ENCODE data around the gene MCM8. TPM values are rescaled to one million over a fixed set of nuclear protein-coding genes. Genes with fewer than 3 reads are reported as not detected.
"Not testable (repeated sequence)": the region's sequence is repeated elsewhere in the genome, so short reads cannot be mapped to it uniquely, and the experiment has no call there.

Gene MCM8
- total and polyA plus RNA-seq, 5 experiments from 2014 or later: 0.55 to 7.4 (median 2.5) TPM

DNA sequence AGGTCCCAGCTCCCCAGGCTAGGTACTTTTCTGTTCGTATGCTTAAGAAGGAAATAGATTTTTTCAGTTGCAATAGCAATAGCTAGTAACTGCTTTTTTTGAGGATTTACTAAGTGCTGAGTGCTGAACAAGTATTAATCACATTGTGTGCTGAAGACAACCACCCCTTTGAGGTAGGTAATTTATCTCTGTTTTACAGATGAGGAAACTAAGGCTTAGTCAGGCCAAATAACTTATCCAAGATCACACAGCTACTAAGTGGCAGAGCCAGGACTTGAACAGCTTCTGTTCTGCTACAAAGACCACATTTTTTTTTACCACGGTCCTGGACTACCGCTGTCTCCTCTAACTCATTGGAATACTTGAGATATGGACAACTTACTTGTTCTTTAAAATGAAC, 63.6 kb downstream of the MCM8 start:
- POLR2A ChIA-PET: no interaction called here
- DNase-seq (no peak), ATAC-seq (no peak)
- H3K4me1 Mint-ChIP-seq: peaks cover 23 to 63% (median 43%) of the 10 kb centered on the region in 4 donors
- H3K9me3 Mint-ChIP-seq: no peaks in the 10 kb centered on the region
- H3K36me3 Mint-ChIP-seq: peaks cover 9 to 88% (median 19%) of the 10 kb centered on the region in 3 donors
- no peaks in the 10 kb centered on the region for H3K27me3 Mint-ChIP-seq
- peak overlapping the region in 6 of 10 donors; percentile 8 to 78 (median 68) for H3K27ac Mint-ChIP-seq
- H3K4me3 Mint-ChIP-seq: no peak overlapping the region

DNA sequence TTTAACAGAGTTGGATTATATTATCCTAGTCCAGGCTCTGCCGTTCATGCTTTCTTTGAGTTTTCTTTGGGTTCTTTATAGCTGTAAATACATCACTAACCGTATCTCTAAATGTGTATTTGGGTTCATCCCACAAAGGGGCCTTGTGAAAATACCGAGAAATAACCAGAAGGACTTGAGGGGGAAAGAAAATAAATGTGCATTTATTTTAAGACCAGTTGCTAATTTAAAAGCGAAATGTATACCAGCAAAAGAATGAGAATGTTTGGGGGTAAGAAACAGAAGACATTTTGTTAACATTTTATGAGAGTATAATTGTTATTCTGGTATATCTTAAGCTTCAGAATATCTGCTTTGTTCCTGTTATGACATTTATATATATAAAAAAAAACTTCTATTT, 64.5 kb downstream of the MCM8 start:
- H3K27ac Mint-ChIP-seq: peak overlapping the region in 2 of 10 donors; percentile 27 to 43
- H3K4me1 Mint-ChIP-seq: peaks cover 26 to 61% (median 41%) of the 10 kb centered on the region in 4 donors
- no peaks in the 10 kb centered on the region for H3K9me3 Mint-ChIP-seq
- POLR2A ChIA-PET: no interaction called here
- H3K27me3 Mint-ChIP-seq: no peaks in the 10 kb centered on the region
- H3K4me3 Mint-ChIP-seq: no peak overlapping the region
- DNase-seq: no peak
- H3K36me3 Mint-ChIP-seq: peaks cover 9 to 90% (median 17%) of the 10 kb centered on the region in 3 donors
- ATAC-seq: no peak

DNA sequence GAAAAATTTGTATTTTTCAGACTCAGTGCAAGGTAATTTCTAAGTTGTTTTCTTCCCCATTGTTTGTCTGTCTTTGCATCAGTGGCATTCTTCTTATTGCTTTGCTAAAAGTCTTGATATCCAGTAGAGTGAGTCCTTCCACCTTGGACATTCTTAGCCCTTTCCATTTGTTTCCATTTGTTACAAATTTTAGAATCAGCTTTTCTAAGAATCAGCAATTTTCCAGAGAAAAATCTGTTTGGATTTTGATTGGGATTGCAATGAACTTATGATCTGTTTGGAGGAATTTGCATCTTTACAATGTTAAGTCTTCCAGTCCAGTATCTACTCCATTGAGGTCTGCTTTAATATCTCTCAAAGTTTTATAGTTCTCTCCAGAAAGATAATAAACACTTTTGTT, 67.0 kb downstream of the MCM8 start:
- DNase-seq (no peak), ATAC-seq (no peak)
- H3K4me3 Mint-ChIP-seq: no peak overlapping the region
- H3K27ac Mint-ChIP-seq: peak overlapping the region in 3 of 10 donors; percentile 52 to 57 (median 52)
- H3K9me3 Mint-ChIP-seq: no peaks in the 10 kb centered on the region
- no peaks in the 10 kb centered on the region for H3K27me3 Mint-ChIP-seq
- peaks cover 22 to 53% (median 39%) of the 10 kb centered on the region in 4 donors for H3K4me1 Mint-ChIP-seq
- peaks cover 3 to 84% (median 11%) of the 10 kb centered on the region in 3 donors for H3K36me3 Mint-ChIP-seq
- POLR2A ChIA-PET: no interaction called here

DNA sequence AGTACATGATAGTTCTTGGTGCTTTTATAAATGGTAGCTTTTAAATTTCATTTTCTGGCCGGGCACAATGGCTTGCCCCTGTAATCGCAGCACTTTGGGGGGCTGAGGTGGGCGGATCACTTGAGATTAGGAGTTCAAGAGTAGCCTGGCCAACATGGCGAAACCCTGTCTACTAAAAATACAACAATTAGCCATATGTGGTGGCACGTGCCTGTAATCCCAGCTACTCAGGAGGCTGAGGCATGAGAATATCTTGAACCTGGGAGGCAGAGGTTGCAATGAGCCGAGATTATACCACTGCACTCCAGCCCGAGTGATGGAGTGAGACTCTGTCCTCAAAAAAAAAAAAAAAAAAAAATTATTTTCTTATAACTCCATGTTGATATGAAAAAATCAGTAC, 67.4 kb downstream of the MCM8 start:
- peaks cover 4 to 84% (median 13%) of the 10 kb centered on the region in 3 donors for H3K36me3 Mint-ChIP-seq
- DNase-seq (no peak), ATAC-seq (no peak)
- H3K4me1 Mint-ChIP-seq: peaks cover 22 to 53% (median 37%) of the 10 kb centered on the region in 4 donors
- POLR2A ChIA-PET: no interaction called here
- no peaks in the 10 kb centered on the region for H3K27me3 Mint-ChIP-seq
- peak overlapping the region in 3 of 10 donors; percentile 52 to 57 (median 52) for H3K27ac Mint-ChIP-seq
- no peak overlapping the region for H3K4me3 Mint-ChIP-seq
- no peaks in the 10 kb centered on the region for H3K9me3 Mint-ChIP-seq

DNA sequence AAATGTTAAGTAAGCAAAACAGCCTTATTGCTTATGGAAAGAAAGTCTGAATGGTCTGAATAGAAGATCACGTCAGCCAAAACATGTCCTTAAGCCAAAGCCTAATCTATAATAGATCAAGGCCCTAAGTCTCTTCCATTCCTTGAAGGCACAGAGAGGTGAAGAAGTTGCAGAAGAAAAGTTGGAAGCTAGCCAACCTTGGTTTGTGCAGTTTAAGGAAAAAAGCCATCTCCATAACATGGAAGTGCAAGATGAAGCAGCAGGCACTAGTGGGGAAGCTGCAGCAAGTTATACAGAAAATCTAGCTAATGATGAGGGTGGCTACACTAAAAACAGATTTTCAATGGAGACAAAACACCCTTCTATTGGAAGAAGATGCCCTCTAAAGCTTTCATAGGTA, 74.3 kb downstream of the MCM8 start:
- POLR2A ChIA-PET: no interaction called here
- no peak for ATAC-seq
- peaks cover 28 to 66% (median 38%) of the 10 kb centered on the region in 3 donors for H3K36me3 Mint-ChIP-seq
- H3K4me1 Mint-ChIP-seq: peaks cover 18 to 49% (median 36%) of the 10 kb centered on the region in 4 donors
- peaks cover 0 to 7% (median 0%) of the 10 kb centered on the region in 9 donors for H3K9me3 Mint-ChIP-seq
- no peak overlapping the region for H3K27ac Mint-ChIP-seq
- H3K4me3 Mint-ChIP-seq: no peak overlapping the region
- no peaks in the 10 kb centered on the region for H3K27me3 Mint-ChIP-seq
- DNase-seq: no peak

DNA sequence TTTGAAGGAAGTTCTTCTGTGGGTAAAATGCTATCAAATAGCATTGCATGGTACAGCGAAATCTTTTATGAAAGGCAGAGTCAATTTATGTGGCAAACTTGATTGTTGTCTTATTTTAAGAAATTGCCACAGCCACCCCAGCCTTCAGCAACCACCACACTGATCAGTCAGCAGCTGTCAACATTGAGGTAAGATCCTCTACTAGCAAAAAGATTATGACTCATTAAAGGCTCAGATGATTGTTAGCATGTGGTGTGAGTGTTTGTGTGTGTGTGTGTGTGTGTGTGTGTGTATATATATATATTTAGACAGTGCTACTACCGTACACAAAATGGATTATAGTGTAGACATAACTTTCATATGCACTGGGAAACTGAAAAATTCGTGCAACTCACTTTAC, 75.6 kb downstream of the MCM8 start:
- ATAC-seq (peak; percentile 30 to 63), DNase-seq (peak in 3 of 10 donors; percentile 4 to 62 (median 42))
- Mint-ChIP-seq H3K4me1 (peaks cover 21 to 50% (median 44%) of the 10 kb centered on the region in 4 donors), H3K36me3 (peaks cover 28 to 57% (median 38%) of the 10 kb centered on the region in 3 donors), H3K9me3 (peaks cover 0 to 7% (median 0%) of the 10 kb centered on the region in 9 donors), H3K4me3 (peak overlapping the region in 3 of 10 donors; percentile 13 to 34 (median 34)), H3K27me3 (no peaks in the 10 kb centered on the region), H3K27ac (peak overlapping the region in 6 of 10 donors; percentile 1 to 69 (median 4))
- POLR2A ChIA-PET: interaction anchor here (1.3 kb wide), 1 partner anchor 14 kb away, joined by 3 read pairs; no protein-coding TSS in a partner anchor

DNA sequence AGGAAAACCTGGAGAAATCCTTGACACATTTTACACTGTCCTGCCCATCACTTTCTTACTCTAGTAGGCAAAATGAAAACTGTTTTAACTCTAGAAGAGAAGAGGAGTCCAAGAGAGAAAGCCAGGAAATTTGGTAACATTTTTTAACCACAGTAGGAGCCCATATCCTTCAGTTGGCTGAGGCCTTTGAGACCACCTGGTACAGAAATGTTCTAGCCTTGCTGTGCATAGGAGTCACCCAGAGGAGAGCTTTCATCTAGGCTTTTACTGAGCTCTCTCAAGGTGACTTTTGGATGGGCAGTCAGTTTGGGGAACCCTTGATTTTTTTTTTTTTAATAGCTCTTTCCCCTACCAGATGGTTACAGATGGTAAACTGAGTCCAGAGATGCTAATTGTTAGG, 78.4 kb downstream of the MCM8 start:
- Mint-ChIP-seq H3K4me3 (peak overlapping the region in 1 of 10 donors; percentile 45), H3K27me3 (no peaks in the 10 kb centered on the region), H3K9me3 (peaks cover 0 to 7% (median 0%) of the 10 kb centered on the region in 9 donors), H3K4me1 (peaks cover 19 to 57% (median 45%) of the 10 kb centered on the region in 4 donors), H3K36me3 (peaks cover 18 to 51% (median 29%) of the 10 kb centered on the region in 3 donors), H3K27ac (peak overlapping the region in 1 of 10 donors; percentile 34)
- DNase-seq (no peak), ATAC-seq (no peak)
- POLR2A ChIA-PET: interaction anchor here (0.7 kb wide), 1 partner anchor 15 kb away, joined by 7 read pairs; no protein-coding TSS in a partner anchor

DNA sequence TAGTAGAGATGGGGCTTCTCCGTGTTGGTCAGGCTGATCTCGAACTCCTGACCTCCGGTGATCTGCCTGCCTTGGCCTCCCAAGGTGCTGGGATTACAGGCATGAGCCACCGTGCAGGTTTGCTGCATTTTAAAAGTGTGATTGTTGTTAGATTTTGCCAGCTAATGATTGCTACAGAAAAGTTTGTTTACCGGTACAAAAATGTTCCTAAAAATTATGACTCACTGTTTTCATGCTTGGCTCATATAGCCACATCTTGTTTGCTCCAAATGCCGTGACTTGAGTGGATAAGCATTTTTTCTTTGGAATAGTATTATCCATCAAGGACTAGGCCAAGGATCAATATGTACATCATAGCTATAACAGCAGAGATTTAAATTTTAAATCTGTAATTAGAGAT, 79.1 kb downstream of the MCM8 start:
- ATAC-seq (no peak), DNase-seq (no peak)
- POLR2A ChIA-PET: no interaction called here
- H3K27me3 Mint-ChIP-seq: no peaks in the 10 kb centered on the region
- peaks cover 17 to 51% (median 23%) of the 10 kb centered on the region in 3 donors for H3K36me3 Mint-ChIP-seq
- H3K27ac Mint-ChIP-seq: peak overlapping the region in 2 of 10 donors; percentile 19 to 20
- H3K9me3 Mint-ChIP-seq: peaks cover 0 to 4% (median 0%) of the 10 kb centered on the region in 9 donors
- H3K4me1 Mint-ChIP-seq: peaks cover 20 to 63% (median 45%) of the 10 kb centered on the region in 4 donors
- H3K4me3 Mint-ChIP-seq: no peak overlapping the region

DNA sequence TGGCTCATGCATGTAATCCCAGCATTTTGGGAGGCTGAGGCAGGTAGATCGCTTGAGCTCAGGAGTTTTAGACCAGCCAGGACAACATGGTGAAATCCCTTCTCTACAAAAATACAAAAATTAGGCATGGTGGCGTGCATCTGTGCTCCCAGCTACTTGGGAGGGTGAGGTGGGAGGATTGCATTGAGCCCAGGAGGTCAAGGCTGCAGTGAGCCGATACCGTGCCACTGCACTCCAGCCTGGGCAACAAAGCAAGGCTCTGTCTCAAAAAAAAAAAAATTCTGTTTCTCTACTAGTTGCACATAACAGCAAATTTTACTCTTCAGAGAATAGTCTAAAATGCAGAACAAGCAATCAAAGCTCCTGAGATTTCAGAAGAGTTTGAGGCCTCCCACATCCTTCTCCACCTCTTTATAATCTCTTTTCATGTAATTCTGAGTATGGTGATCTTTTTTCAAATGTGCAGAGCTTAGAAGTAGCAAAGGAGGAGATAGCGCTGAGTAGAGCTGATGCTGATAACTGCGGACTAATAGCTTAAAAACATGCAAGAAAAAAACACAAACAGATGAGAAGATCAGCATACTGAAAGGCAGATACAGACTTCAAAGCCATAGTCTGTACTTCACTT, 80.1 kb downstream of the MCM8 start:
- H3K36me3 Mint-ChIP-seq: peaks cover 10 to 47% (median 16%) of the 10 kb centered on the region in 3 donors
- H3K4me1 Mint-ChIP-seq: peaks cover 20 to 60% (median 45%) of the 10 kb centered on the region in 4 donors
- H3K27me3 Mint-ChIP-seq: no peaks in the 10 kb centered on the region
- ATAC-seq: peak; percentile 71 to 78
- peak overlapping the region; percentile 1 to 83 (median 48) for H3K27ac Mint-ChIP-seq
- DNase-seq: peak in 3 of 10 donors; percentile 40 to 68 (median 62)
- H3K4me3 Mint-ChIP-seq: peak overlapping the region in 9 of 10 donors; percentile 31 to 72 (median 55)
- POLR2A ChIA-PET: interaction anchor here (0.9 kb wide), 1 partner anchor 30 kb away, joined by 6 read pairs; no protein-coding TSS in a partner anchor
- H3K9me3 Mint-ChIP-seq: peaks cover 0 to 2% (median 0%) of the 10 kb centered on the region in 9 donors

DNA sequence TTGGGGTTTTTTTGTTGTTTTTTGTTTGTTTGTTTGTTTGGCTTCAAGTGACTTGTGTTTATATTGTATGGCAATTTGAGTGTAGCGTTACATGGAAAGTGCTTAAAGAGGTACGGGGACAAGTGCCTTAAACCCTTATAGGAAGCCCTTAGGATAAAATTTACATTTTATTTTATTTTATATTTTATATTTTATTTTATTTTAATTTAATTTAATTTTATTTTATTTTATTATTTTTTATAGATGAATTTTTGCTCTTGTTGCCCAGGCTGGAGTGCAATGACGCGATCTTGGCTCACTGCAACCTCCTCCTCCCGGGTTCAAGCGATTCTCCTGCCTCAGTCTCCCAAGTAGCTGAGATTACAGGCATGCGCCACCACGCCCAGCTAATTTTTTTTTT, 82.5 kb downstream of the MCM8 start:
- DNase-seq, ATAC-seq, H3K27me3 Mint-ChIP-seq, POLR2A ChIA-PET, H3K4me3 Mint-ChIP-seq, H3K9me3 Mint-ChIP-seq: not testable (repeated sequence)
- peaks cover 6 to 55% (median 8%) of the 10 kb centered on the region in 3 donors for H3K36me3 Mint-ChIP-seq
- H3K27ac Mint-ChIP-seq: peak overlapping the region in 1 of 10 donors; percentile 48
- peaks cover 11 to 45% (median 30%) of the 10 kb centered on the region in 4 donors for H3K4me1 Mint-ChIP-seq

DNA sequence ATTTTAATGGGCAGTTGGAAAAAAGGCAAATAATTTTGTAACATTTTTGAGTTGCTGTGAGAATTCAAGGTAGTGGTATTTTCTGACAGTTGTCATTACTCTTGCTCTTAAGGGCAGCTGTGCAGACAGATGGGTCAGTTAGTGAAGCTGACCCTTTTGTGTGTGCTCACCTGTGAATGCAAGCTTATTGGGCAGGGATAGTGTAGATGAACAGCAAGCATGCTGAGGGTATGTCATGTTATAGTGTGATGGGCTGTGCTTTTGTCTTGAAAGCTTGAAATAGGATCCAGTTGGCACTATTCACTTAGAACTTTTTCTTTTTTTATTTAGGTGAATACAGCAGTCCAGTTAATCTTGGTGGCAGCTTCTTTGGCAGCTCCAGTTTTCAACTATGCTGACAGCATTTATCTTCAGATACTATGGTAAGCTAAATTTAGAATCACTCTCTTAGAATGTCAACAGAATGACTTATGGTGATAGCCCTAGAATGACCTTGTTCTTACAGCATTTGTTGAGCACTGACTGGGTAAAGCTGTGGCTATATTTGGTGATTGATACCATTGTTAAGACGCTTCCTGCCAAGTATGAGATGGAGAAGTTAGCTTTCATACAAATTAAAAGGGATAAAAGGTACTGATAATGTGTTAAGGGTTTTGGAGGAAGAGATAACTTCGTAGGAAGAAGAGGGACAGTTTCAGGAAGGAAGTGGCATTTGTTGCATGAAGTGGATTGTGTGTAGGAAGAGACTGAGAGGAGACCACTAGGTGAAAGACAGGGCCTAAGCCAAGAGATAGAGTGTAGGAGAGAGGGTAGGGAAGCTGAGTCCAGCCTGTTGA, 83.9 kb downstream of the MCM8 start:
- DNase-seq (no peak), ATAC-seq (no peak)
- POLR2A ChIA-PET: no interaction called here
- Mint-ChIP-seq H3K9me3 (no peaks in the 10 kb centered on the region), H3K4me1 (peaks cover 9 to 36% (median 22%) of the 10 kb centered on the region in 4 donors), H3K27me3 (no peaks in the 10 kb centered on the region), H3K4me3 (no peak overlapping the region), H3K36me3 (peaks cover 6 to 65% (median 6%) of the 10 kb centered on the region in 3 donors), H3K27ac (peak overlapping the region in 6 of 10 donors; percentile 1 to 31 (median 12))

DNA sequence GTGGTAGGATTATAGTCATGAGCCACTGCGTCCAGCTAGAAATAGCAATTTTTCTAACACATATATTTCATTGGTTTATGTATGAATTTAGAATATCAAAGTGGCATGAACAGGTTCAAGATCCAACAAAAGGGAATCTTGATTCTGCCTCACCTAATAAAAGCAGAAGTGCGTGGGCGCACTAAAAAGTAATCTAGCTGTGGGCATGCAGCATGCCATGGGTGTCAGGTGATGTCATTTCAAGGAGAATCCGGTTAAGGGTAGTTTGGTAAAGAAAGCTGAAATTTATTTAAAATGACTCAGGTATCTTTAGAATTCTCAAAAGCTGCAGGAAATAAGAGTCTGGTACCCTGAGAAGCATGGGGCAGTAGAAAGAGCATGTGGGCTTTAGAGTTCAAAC, 85.8 kb downstream of the MCM8 start:
- H3K27ac Mint-ChIP-seq: no peak overlapping the region
- no peak for ATAC-seq
- H3K27me3 Mint-ChIP-seq: no peaks in the 10 kb centered on the region
- no peaks in the 10 kb centered on the region for H3K9me3 Mint-ChIP-seq
- H3K36me3 Mint-ChIP-seq: peaks cover 14 to 81% (median 19%) of the 10 kb centered on the region in 3 donors
- peaks cover 5 to 20% (median 10%) of the 10 kb centered on the region in 4 donors for H3K4me1 Mint-ChIP-seq
- POLR2A ChIA-PET: no interaction called here
- H3K4me3 Mint-ChIP-seq: no peak overlapping the region
- no peak for DNase-seq

Data from naive thymus-derived CD8-positive, alpha-beta T cell (primary cell).